NK-92 (cell line): ENCODE measurements around the gene OR8B8.
"Not testable (repeated sequence)": the region's sequence is repeated elsewhere in the genome, so short reads cannot be mapped to it uniquely, and the experiment has no call there.

Source experiments
- DNase-seq: peaks from one replicate; lab custom pipeline; 2025; ENCODE audit not compliant: unreplicated experiment; lab: John Stamatoyannopoulos, UW

OR8B8 gene

GRCh38 chr11:124442442-124442841 is 3.1 kb downstream of the OR8B8 start:
- no peak for DNase-seq

- DNase-seq = no peak
Observed at GRCh38 chr11:124441519-124441918, 4.0 kb downstream of the OR8B8 start.

- DNase-seq = no peak
Observed at GRCh38 chr11:124441081-124441480, 4.4 kb downstream of the OR8B8 start.

GRCh38 chr11:124440608-124441007 is 4.9 kb downstream of the OR8B8 start:
- DNase-seq = no peak

GRCh38 chr11:124434699-124435098 is 10.8 kb downstream of the OR8B8 start:
- DNase-seq = no peak

GRCh38 chr11:124429599-124429998 is 15.9 kb downstream of the OR8B8 start:
- no peak for DNase-seq

GRCh38 chr11:124424384-124424921 is 21.0 kb downstream of the OR8B8 start, which contains the start of gene OR8B4:
Gene OR8B4, minus strand, starts transcription at chr11:124424871. Its CDS starts 0 bp downstream, at chr11:124424871.
- no peak for DNase-seq

- DNase-seq = no peak
Observed at GRCh38 chr11:124421043-124421442, 24.5 kb downstream of the OR8B8 start.

- DNase-seq = no peak
Observed at GRCh38 chr11:124415356-124415923, 30.1 kb downstream of the OR8B8 start.

GRCh38 chr11:124409906-124410305 is 35.6 kb downstream of the OR8B8 start:
- no peak for DNase-seq

- no peak for DNase-seq
Observed at GRCh38 chr11:124405581-124405980, 39.9 kb downstream of the OR8B8 start.

GRCh38 chr11:124403186-124403585 is 42.3 kb downstream of the OR8B8 start:
- DNase-seq = not testable (repeated sequence)

- DNase-seq = no peak
Observed at GRCh38 chr11:124402326-124402922, 43.1 kb downstream of the OR8B8 start.

- DNase-seq = no peak
Observed at GRCh38 chr11:124398924-124399323, 46.6 kb downstream of the OR8B8 start, which contains the start of gene OR8B3. Gene OR8B3, minus strand, starts transcription at chr11:124399024. Its CDS starts 1,673 bp downstream, at chr11:124397351.

GRCh38 chr11:124396847-124397246 is 48.6 kb downstream of the OR8B8 start:
- DNase-seq = not testable (repeated sequence)

- DNase-seq = no peak
Observed at GRCh38 chr11:124394408-124394807, 51.1 kb downstream of the OR8B8 start.
